Natural killer cell (primary cell): ENCODE results near the gene PAX6. TPM values are rescaled to one million over a fixed set of nuclear protein-coding genes. Genes with fewer than 3 reads are reported as not detected.
A peak's percentile ranks its signal among the peaks of the same experiment; 100 is the strongest.

ENCODE experiments used
- ATAC-seq, 3 donors: fragments of 150-1000 bp in 2 of 3; fragments of 200-7000 bp in 1 of 3; cut with Tn5 transposase; 1 replicate in 1 of 3; 2 replicates in 2 of 3; pipeline ENCODE4 v1.10.0; 2021; ENCODE audit warnings: mild to moderate bottlenecking in 2 of 3, moderate library complexity in 2 of 3
- DNase-seq, 2 donors: peaks; one replicate each; pipeline versions ENCODE4 v3.0.0 to v3.0.0-alpha.2; 2013 to 2021; ENCODE audit warnings: mixed read lengths in 1 of 2
- H3K27ac ChIP-seq: one replicate; pipeline ENCODE4 v1.5.1; 2013; ENCODE audit warnings: mild to moderate bottlenecking, low read length
- H3K27me3 ChIP-seq: one replicate; pipeline ENCODE4 v1.6.1; 2013; ENCODE audit warnings: low read length; ENCODE audit not compliant: control insufficient read depth, insufficient read depth
- H3K36me3 ChIP-seq: one replicate; pipeline ENCODE4 v1.6.1; 2013; ENCODE audit warnings: low read length; ENCODE audit not compliant: control insufficient read depth, insufficient read depth
- H3K4me1 ChIP-seq: one replicate; pipeline ENCODE4 v1.6.1; 2013; ENCODE audit warnings: low read length; ENCODE audit not compliant: control insufficient read depth, insufficient read depth
- H3K4me3 ChIP-seq: one replicate; pipeline ENCODE4 v1.5.1; 2013; ENCODE audit warnings: low read length
- H3K9me3 ChIP-seq: one replicate; pipeline ENCODE4 v1.6.1; 2013; ENCODE audit warnings: low read length; ENCODE audit not compliant: control insufficient read depth, insufficient read depth
- H3K27ac Mint-ChIP-seq, 2 donors: one replicate each; pipeline ENCODE4 v1.8.0; 2022; ENCODE audit warnings: mild to moderate bottlenecking in 2 of 2, mixed read lengths in 2 of 2, moderate library complexity in 1 of 2
- H3K27me3 Mint-ChIP-seq, 2 donors: one replicate each; pipeline ENCODE4 v1.8.0; 2022; ENCODE audit warnings: low read depth in 2 of 2, mixed read lengths in 2 of 2
- H3K36me3 Mint-ChIP-seq: one replicate; pipeline ENCODE4 v1.8.0; 2022; ENCODE audit warnings: mixed read lengths
- H3K4me1 Mint-ChIP-seq, 2 donors: one replicate each; pipeline ENCODE4 v1.8.0; 2022; ENCODE audit warnings: mixed read lengths in 2 of 2
- H3K4me3 Mint-ChIP-seq: one replicate; pipeline ENCODE4 v1.8.0; 2022; ENCODE audit warnings: mild to moderate bottlenecking, moderate library complexity, mixed read lengths
- H3K9me3 Mint-ChIP-seq, 2 donors: one replicate each; pipeline ENCODE4 v1.8.0; 2022; ENCODE audit warnings: mixed read lengths in 2 of 2
- CTCF ChIP-seq: fragments of 200-600 bp; IDR thresholded peaks from one replicate; pipeline ENCODE4 v1.8.0; 2022; ENCODE audit warnings: antibody characterized with exemption
- whole genome bisulfite sequencing: methylation state at CpG from one replicate; pipeline ENCODE4 v1.1.7; 2013; ENCODE audit warnings: missing lambda C conversion rate; ENCODE audit not compliant: insufficient coverage; 5-methylcytosine and 5-hydroxymethylcytosine counted together
- intact Hi-C: fragments of 100-400 bp; cut with micrococcal nuclease; formaldehyde crosslinking; loops from one replicate; pipeline ENCODE4 v1.14.2; 2022
- total RNA-seq, 4 donors: library from RNA; stranded (reverse); fragments of 120-200 nt in 1 of 4; gene quantifications; one replicate each; pipeline versions ENCODE4 v1.2.3 to v1.2.4, GENCODE V29; 2013 to 2022

The PAX6 gene
- total RNA-seq, 3 donors from 2014 or later (not counting 1 experiment from before 2014, with no cell fraction given): not detected

GRCh38 chr11:31814176-31814868 is 3.2 kb upstream of the PAX6 start:
- Histone ChIP-seq H3K36me3 (no peaks in the 10 kb centered on the region), H3K27ac (no peak overlapping the region), H3K4me3 (no peak overlapping the region), H3K9me3 (peaks cover 14% of the 10 kb centered on the region), H3K27me3 (peaks cover 80% of the 10 kb centered on the region), H3K4me1 (peaks cover 84% of the 10 kb centered on the region)
- no peak for ATAC-seq
- H3K36me3 Mint-ChIP-seq: no peaks in the 10 kb centered on the region
- no peak for DNase-seq
- TF ChIP-seq CTCF: no peak
- H3K4me3 Mint-ChIP-seq: peak overlapping the region; percentile 73
- H3K4me1 Mint-ChIP-seq: peaks cover 42 to 55% of the 10 kb centered on the region in 2 donors
- peaks cover 50 to 55% of the 10 kb centered on the region in 2 donors for H3K27me3 Mint-ChIP-seq
- H3K9me3 Mint-ChIP-seq: no peaks in the 10 kb centered on the region
- 5% methylated on average over 38 of the region's 38 CpGs for WGBS
- H3K27ac Mint-ChIP-seq: no peak overlapping the region
- intact Hi-C loops: no loop called here

GRCh38 chr11:31813391-31814175 is 2.5 kb upstream of the PAX6 start:
- H3K27ac Mint-ChIP-seq: no peak overlapping the region
- DNase-seq (no peak), ATAC-seq (no peak)
- Histone ChIP-seq H3K27me3 (peaks cover 81% of the 10 kb centered on the region), H3K4me1 (peaks cover 84% of the 10 kb centered on the region), H3K27ac (no peak overlapping the region), H3K9me3 (peaks cover 12% of the 10 kb centered on the region), H3K4me3 (no peak overlapping the region), H3K36me3 (no peaks in the 10 kb centered on the region)
- WGBS: 4% methylated on average over 31 of the region's 35 CpGs
- peak overlapping the region; percentile 84 for H3K4me3 Mint-ChIP-seq
- intact Hi-C loops: no loop called here
- H3K9me3 Mint-ChIP-seq: no peaks in the 10 kb centered on the region
- no peaks in the 10 kb centered on the region for H3K36me3 Mint-ChIP-seq
- no peak for TF ChIP-seq CTCF
- H3K27me3 Mint-ChIP-seq: peaks cover 58% of the 10 kb centered on the region in 2 donors
- H3K4me1 Mint-ChIP-seq: peaks cover 49 to 61% of the 10 kb centered on the region in 2 donors

GRCh38 chr11:31812383-31813381 is 1.6 kb upstream of the PAX6 start:
- peaks cover 6% of the 10 kb centered on the region for H3K9me3 ChIP-seq
- H3K36me3 Mint-ChIP-seq: peaks cover 5% of the 10 kb centered on the region
- DNase-seq (no peak), ATAC-seq (peak in 1 of 3 donors; percentile 20)
- peak overlapping the region; percentile 84 for H3K4me3 Mint-ChIP-seq
- intact Hi-C loops: no loop called here
- no peak overlapping the region for H3K27ac ChIP-seq
- WGBS: 4% methylated on average over 60 of the region's 63 CpGs
- H3K36me3 ChIP-seq: no peaks in the 10 kb centered on the region
- H3K4me1 ChIP-seq: peaks cover 77% of the 10 kb centered on the region
- no peak for TF ChIP-seq CTCF
- peaks cover 50 to 56% of the 10 kb centered on the region in 2 donors for H3K4me1 Mint-ChIP-seq
- H3K4me3 ChIP-seq: peak overlapping the region; percentile 32
- no peaks in the 10 kb centered on the region for H3K9me3 Mint-ChIP-seq
- peaks cover 62 to 67% of the 10 kb centered on the region in 2 donors for H3K27me3 Mint-ChIP-seq
- no peak overlapping the region for H3K27ac Mint-ChIP-seq
- peaks cover 81% of the 10 kb centered on the region for H3K27me3 ChIP-seq
